Prostate gland (tissue), 2 donors: ENCODE measurements around the gene RFNG. TPM values are rescaled to one million over a fixed set of nuclear protein-coding genes. Genes with fewer than 3 reads are reported as not detected.

Experiments
- DNase-seq: peaks from one replicate; pipeline ENCODE4 v3.0.0-alpha.2; 2019; ENCODE audit warnings: low spot score
- H3K27ac ChIP-seq, 2 donors: fragments of 200-600 bp; sonication (generic); 2 replicates each; pipeline ENCODE4 v1.5.1; 2017 to 2019
- H3K27me3 ChIP-seq: fragments of 200-600 bp; sonication (generic); replicated peaks from 2 replicates; pipeline ENCODE4 v1.5.1; 2019; ENCODE audit not compliant: insufficient read depth
- H3K36me3 ChIP-seq, 2 donors: fragments of 200-600 bp; sonication (generic); 1 replicate in 1 of 2; 2 replicates in 1 of 2; pipeline versions ENCODE4 v1.5.1 to v1.8.1; 2017 to 2019
- H3K4me1 ChIP-seq: fragments of 200-600 bp; sonication (generic); replicated peaks from 2 replicates; pipeline ENCODE4 v1.5.1; 2019
- H3K4me3 ChIP-seq, 2 donors: fragments of 200-600 bp; sonication (generic); 2 replicates each; pipeline ENCODE4 v1.5.1; 2017 to 2019
- H3K9me3 ChIP-seq: fragments of 200-600 bp; sonication (generic); 2 replicates; pipeline ENCODE4 v1.5.1; 2017
- CTCF ChIP-seq, 4 experiments: fragments of 200-600 bp in 2 of 4; fragments of 450-650 bp in 2 of 4; sonication (generic) in 2 of 4; IDR thresholded peaks; 1 replicate in 3 of 4; 2 replicates in 1 of 4; pipeline ENCODE4 v1.5.1; 2016 to 2019; ENCODE audit warnings: antibody characterized with exemption in 4 of 4, mild to moderate bottlenecking in 2 of 4, moderate library complexity in 2 of 4
- POLR2A ChIP-seq: fragments of 450-650 bp; IDR thresholded peaks from one replicate; pipeline ENCODE4 v1.6.1; 2016; ENCODE audit warnings: antibody characterized with exemption, mild to moderate bottlenecking
- POLR2AphosphoS5 ChIP-seq: sonication (generic); formaldehyde crosslinking; IDR thresholded peaks from one replicate; pipeline ENCODE4 v1.6.1; 2017; ENCODE audit warnings: antibody characterized with exemption
- WGBS: methylation state at CpG from one replicate; pipeline ENCODE4 v1.1.5; 2018; 5-methylcytosine and 5-hydroxymethylcytosine counted together
- intact Hi-C: fragments of 100-400 bp; cut with DNase I; formaldehyde crosslinking; loops from one replicate; pipeline ENCODE4 v1.14.2; 2022
- total RNA-seq, 2 donors: library from RNA; depleted of rRNA; stranded (reverse); fragments of >200 nt; gene quantifications; one replicate each; pipeline ENCODE4 v1.1.0, GENCODE V29; 2016

The RFNG gene
- total RNA-seq, 2 donors from 2014 or later, result 48.8 to 92.7 TPM

- H3K9me3 ChIP-seq, result no peaks in the 10 kb centered on the region
- no peak for DNase-seq
- no peaks in the 10 kb centered on the region for H3K36me3 ChIP-seq
- no peaks in the 10 kb centered on the region for H3K4me1 ChIP-seq
- WGBS, result 63% methylated on average over 17 of the region's 19 CpGs
- no peak overlapping the region for H3K4me3 ChIP-seq
- no peaks in the 10 kb centered on the region for H3K27me3 ChIP-seq
- TF ChIP-seq POLR2AphosphoS5, result no peak
- TF ChIP-seq POLR2A, result no peak
- no peak for TF ChIP-seq CTCF (IDR thresholded peaks at IDR 0.05)
- intact Hi-C loops, result no loop called here
- peak overlapping the region; percentile 42 to 48 for H3K27ac ChIP-seq
These were observed 38.8 kb downstream of the RFNG start for GRCh38 chr17:82012640-82013295.

GRCh38 chr17:82012261-82012639 is 39.4 kb downstream of the RFNG start:
- Histone ChIP-seq H3K27me3 (no peaks in the 10 kb centered on the region), H3K36me3 (no peaks in the 10 kb centered on the region), H3K27ac (peak overlapping the region in 1 of 2 donors; percentile 48), H3K9me3 (no peaks in the 10 kb centered on the region), H3K4me3 (no peak overlapping the region), H3K4me1 (no peaks in the 10 kb centered on the region)
- WGBS, result 83% methylated on average over 10 of the region's 20 CpGs
- DNase-seq, result no peak
- TF ChIP-seq CTCF (IDR thresholded peaks at IDR 0.05) (no peak), POLR2A (no peak), POLR2AphosphoS5 (no peak)
- intact Hi-C loops, result no loop called here

- intact Hi-C loops, result no loop called here
- Histone ChIP-seq H3K4me1 (no peaks in the 10 kb centered on the region), H3K4me3 (no peak overlapping the region), H3K36me3 (no peaks in the 10 kb centered on the region), H3K9me3 (no peaks in the 10 kb centered on the region), H3K27ac (no peak overlapping the region), H3K27me3 (no peaks in the 10 kb centered on the region)
- WGBS, result 94% methylated on average over 16 of the region's 19 CpGs
- no peak for DNase-seq
- TF ChIP-seq CTCF (IDR thresholded peaks at IDR 0.05) (no peak), POLR2A (no peak), POLR2AphosphoS5 (no peak)
These were observed 39.9 kb downstream of the RFNG start for GRCh38 chr17:82011617-82012187.

- no peak overlapping the region for H3K4me3 ChIP-seq
- 89% methylated on average over 37 of the region's 39 CpGs for WGBS
- intact Hi-C loops, result no loop called here
These were observed 40.8 kb downstream of the RFNG start for GRCh38 chr17:82010575-82011525.

More at GRCh38 chr17:82010575-82011525, 40.8 kb downstream of the RFNG start:
- Histone ChIP-seq H3K36me3 (no peaks in the 10 kb centered on the region), H3K4me1 (no peaks in the 10 kb centered on the region), H3K27ac (no peak overlapping the region), H3K27me3 (no peaks in the 10 kb centered on the region), H3K9me3 (no peaks in the 10 kb centered on the region)
- TF ChIP-seq POLR2AphosphoS5 (no peak), CTCF (IDR thresholded peaks at IDR 0.05) (no peak), POLR2A (no peak)
- no peak for DNase-seq
